ENCODE results near the gene RBBP8NL. TPM values are rescaled to one million over a fixed set of nuclear protein-coding genes. Genes with fewer than 3 reads are reported as not detected.

The RBBP8NL gene
- total and polyA plus RNA-seq, 2 of the 8 experiments (the other 6 are each of a cell fraction or from before 2014, with no cell fraction given): 0.43 to 0.48 TPM

DNA sequence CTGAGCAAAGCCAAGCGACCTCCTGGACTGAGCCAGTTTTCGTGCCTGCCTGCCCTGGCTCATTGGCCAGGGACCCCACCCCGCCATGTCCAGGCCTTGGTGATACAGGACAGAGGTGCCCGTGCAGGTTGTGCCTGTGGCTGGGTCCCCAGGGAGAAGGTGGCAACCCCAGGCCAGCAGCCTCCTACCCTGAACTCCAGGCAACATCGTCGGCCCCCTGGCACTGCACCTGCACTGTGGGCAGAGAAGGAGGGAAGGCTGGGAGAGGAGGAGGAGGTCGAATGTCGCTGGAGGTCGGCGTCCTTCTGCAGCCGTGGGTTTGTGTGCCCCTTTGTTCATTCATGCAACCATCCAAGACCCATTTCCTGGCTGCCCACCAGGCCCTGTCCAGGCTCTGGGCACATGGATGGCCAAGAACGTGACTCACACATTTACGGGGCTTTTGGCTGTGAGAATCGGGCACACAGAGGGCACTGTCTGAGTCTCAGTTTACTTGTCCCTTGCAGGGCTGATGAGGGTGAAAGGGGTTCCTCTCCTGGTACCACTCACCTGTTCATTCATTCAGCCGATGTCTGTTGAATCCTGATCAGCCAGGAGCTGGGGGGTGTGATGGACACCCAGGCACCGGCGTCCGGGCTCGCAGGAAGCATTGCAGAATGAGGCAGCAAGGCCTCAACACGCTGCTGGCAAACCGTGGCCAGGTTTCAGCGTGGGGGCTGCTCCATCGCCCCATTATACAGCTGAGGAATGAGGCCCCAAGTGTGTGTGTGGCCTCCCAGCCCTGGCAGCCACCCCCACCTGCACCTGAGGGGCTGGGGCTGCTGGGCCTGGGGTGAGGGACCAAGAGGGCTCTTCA, 2.3 kb upstream of the RBBP8NL start (continued):
- no peak for TF ChIP-seq HDAC2 (IDR thresholded peaks at IDR 0.05; ENCODE audit: borderline replicate concordance in 1 of 2, low read depth in 2 of 2, low read length in 2 of 2)
- TF ChIP-seq NANOG (IDR thresholded peaks at IDR 0.05; ENCODE audit: insufficient read depth, low read depth, low read length, poor library complexity, severe bottlenecking): no peak
- TF ChIP-seq TEAD4 (IDR thresholded peaks at IDR 0.05; ENCODE audit: low read depth, low read length): no peak

Measured in H1 (cell line).